Hepatocyte (in vitro differentiated cells): Measurements from ENCODE around the gene GPX4.

Experiments
- CTCF ChIP-seq: fragments of 200-600 bp; sonication (generic); IDR thresholded peaks from 2 replicates; pipeline ENCODE4 v1.5.1; 2016; ENCODE audit warnings: antibody characterized with exemption, mild to moderate bottlenecking; ENCODE audit not compliant: poor library complexity
- EZH2 ChIP-seq: fragments of 200-600 bp; sonication (generic); IDR thresholded peaks from 2 replicates; pipeline ENCODE4 v1.6.1; 2016; ENCODE audit warnings: antibody characterized with exemption, mild to moderate bottlenecking, borderline replicate concordance
- EZH2phosphoT487 ChIP-seq: fragments of 200-600 bp; sonication (generic); IDR thresholded peaks from one replicate; pipeline ENCODE4 v1.6.1; 2018; ENCODE audit warnings: antibody characterized with exemption, mild to moderate bottlenecking, low read depth, moderate library complexity; ENCODE audit not compliant: unreplicated experiment, severe bottlenecking

- TF ChIP-seq CTCF (no peak), EZH2phosphoT487 (no peak), EZH2 (no peak)
Observed at GRCh38 chr19:1103132-1103707, 574 bp upstream of the GPX4 start.
